Transverse colon (tissue), 4 donors: ENCODE data around the gene DCPS.

Experiments used
- EP300 ChIP-seq: sonication (generic); formaldehyde crosslinking; IDR thresholded peaks from one replicate; pipeline ENCODE4 v1.6.1; 2017; ENCODE audit warnings: antibody characterized with exemption, low read depth
- POLR2A ChIP-seq: fragments of 450-650 bp; IDR thresholded peaks from one replicate; pipeline ENCODE4 v1.6.1; 2016; ENCODE audit warnings: antibody characterized with exemption, mild to moderate bottlenecking, moderate library complexity
- POLR2AphosphoS5 ChIP-seq, 3 donors: sonication (generic); formaldehyde crosslinking; IDR thresholded peaks; one replicate each; pipeline ENCODE4 v1.6.1; 2016; ENCODE audit warnings: antibody characterized with exemption in 3 of 3
- TF ChIP-seq, protein P1 (sequence below), 5 experiments: fragments of 200-600 bp in 3 of 5; fragments of 450-650 bp in 2 of 5; sonication (generic) in 3 of 5; IDR thresholded peaks; 1 replicate in 2 of 5; 2 replicates in 3 of 5; pipeline ENCODE4 v1.5.1; 2016 to 2017; ENCODE audit warnings: antibody characterized with exemption in 5 of 5, inconsistent platforms in 3 of 5, mild to moderate bottlenecking in 2 of 5, moderate library complexity in 1 of 5

DNA sequence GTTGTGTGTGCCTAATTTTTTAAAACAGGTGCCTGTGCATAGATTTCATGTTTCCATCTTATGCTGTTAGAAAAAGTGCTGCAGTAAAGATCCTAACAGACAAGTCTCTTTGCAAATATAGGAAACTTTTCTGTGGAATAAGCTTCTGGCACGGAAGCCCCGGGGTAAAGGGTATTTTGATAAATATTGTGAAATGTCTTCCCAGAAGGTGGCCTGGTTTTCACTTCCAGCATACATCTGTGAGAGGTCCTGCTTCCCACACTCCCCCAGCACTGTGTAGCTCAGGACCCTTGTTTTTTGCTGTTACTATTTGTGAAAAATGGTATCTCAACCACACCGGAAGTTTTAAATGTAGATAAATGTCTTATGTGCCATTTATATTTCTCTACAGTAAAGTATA, 66.2 kb downstream of the DCPS start:
- no peak for TF ChIP-seq POLR2AphosphoS5 (IDR thresholded peaks at IDR 0.05)
- no peak for TF ChIP-seq POLR2A
- TF ChIP-seq, protein P1, sequence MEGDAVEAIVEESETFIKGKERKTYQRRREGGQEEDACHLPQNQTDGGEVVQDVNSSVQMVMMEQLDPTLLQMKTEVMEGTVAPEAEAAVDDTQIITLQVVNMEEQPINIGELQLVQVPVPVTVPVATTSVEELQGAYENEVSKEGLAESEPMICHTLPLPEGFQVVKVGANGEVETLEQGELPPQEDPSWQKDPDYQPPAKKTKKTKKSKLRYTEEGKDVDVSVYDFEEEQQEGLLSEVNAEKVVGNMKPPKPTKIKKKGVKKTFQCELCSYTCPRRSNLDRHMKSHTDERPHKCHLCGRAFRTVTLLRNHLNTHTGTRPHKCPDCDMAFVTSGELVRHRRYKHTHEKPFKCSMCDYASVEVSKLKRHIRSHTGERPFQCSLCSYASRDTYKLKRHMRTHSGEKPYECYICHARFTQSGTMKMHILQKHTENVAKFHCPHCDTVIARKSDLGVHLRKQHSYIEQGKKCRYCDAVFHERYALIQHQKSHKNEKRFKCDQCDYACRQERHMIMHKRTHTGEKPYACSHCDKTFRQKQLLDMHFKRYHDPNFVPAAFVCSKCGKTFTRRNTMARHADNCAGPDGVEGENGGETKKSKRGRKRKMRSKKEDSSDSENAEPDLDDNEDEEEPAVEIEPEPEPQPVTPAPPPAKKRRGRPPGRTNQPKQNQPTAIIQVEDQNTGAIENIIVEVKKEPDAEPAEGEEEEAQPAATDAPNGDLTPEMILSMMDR (IDR thresholded peaks at IDR 0.05) = no peak
- TF ChIP-seq EP300 = no peak
